Endothelial cell of hepatic sinusoid (primary cell): ENCODE results near the gene SS18L1.

Experiments used
- in situ Hi-C: cut with HindIII; loops from 2 replicates; pipeline ENCODE4 v1.10.0; 2017; ENCODE audit warnings: low sequenced_read_pairs

The SS18L1 gene

DNA sequence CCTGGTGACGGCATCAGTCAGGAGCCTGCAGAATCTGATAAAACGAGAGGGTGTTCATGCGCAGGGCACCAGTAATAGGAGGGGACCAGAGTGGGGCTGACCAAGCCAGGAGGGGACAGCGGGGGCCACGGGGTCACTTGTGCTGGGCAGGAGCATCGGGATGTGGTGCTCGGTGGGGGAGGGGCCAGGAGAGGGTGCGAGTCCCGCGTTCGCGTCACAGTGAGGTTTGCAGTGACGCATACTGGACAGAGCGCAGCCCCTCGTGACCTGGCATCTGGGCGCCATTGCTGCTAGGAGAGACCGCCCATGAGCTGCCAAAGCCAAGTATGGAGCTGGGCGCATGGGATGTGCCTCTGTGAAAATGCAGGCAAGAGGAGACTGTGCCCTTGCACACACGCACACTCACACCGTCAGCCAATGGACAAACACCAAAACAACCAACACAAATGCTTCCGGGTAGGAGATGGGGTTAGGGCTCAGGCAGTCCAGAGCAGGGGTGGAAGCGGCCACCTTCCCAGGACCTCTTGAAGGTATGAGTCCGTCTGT is 25.4 kb downstream of the SS18L1 start:
- in situ Hi-C loops, result no loop called here

DNA sequence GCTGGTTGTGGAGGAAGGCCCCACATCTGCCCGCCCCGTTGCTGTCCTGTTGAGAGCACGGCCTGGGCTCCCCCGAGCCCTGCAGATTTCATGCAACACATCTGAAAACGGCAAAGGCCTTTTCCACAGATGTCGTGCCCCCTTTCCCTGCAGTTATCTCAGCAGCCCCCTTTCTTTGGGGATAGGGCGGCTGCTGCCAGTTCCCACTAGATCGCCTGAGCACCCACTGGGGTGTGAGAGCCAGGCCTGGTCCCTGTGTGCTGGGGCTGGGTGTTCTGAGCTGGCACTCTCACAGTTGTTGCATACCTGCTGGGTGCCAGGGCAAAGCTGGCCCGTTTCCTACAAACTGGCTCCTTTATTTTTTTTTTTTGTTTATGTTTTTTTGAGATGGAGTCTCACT is 27.0 kb downstream of the SS18L1 start:
- in situ Hi-C loops, result no loop called here

DNA sequence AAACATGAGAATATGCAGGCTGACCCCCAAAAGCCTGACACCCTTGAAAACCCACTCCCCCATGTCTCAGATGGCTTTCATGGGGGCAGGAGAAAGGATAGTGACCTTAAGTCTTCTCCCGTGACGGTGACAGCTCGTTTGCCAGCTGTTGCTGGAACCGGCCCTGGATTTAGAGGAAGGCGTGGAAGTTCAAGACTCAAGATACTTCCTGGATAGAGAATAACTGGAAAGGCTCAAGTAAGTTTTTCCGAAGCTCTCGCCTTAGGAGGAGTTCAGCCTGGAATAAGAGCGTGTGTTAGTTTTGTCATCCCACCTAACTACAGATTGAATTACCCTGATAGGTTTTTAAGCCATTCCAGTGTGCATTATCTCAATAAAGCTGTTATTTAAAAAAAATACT is 27.7 kb downstream of the SS18L1 start:
- in situ Hi-C loops, result no loop called here

DNA sequence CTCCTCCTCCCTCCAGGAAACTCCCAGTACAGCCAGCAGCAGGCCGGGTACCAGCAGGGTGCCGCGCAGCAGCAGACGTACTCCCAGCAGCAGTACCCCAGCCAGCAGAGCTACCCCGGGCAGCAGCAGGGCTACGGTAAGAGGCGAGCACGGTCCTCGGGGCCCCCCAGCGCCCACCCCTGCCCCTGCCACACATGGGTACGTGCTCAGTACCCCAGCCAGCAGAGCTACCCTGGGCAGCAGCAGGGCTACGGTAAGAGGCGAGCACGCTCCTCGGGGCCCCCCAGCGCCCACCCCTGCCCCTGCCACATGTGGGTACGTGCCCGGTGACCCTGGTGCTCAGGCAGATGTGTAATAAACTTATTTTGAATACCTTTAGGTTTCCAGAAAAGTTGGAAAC is 29.1 kb downstream of the SS18L1 start:
- in situ Hi-C loops, result no loop called here

DNA sequence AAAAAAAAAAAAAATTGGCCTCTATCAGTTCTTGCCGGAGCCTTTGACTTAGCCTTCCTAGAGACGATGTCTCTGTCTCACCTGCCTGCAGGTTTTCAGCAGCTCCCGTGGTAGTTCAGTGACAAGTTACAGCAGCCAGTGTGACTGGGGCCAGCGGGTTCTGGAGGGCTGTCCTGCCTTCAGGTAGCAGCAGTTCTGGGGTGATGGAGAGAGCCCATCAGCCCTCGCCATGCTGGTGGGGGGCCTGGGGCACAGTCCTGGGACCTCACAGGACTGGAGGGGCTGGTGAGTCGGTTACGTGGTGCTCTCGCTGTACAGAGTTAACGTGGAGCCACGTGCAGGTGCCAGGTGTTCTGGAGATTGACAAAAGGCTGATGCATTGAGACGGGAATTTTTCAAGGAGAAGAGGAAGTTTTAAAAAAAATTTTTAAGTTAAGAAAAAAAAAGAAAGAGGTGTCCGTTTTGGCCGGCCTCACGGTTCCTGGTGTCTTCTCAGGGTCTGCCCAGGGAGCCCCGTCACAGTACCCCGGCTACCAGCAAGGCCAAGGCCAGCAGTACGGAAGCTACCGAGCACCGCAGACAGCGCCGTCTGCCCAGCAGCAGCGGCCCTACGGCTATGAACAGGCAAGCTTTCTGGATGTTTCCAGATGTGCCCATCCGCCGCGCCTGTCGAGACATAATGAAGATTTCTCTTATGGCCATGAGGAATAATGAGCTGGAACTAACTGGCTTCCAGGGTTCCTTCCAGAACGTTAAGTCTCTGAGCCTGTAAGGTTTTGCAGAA is 30.6 kb downstream of the SS18L1 start:
- in situ Hi-C loops, result no loop called here

DNA sequence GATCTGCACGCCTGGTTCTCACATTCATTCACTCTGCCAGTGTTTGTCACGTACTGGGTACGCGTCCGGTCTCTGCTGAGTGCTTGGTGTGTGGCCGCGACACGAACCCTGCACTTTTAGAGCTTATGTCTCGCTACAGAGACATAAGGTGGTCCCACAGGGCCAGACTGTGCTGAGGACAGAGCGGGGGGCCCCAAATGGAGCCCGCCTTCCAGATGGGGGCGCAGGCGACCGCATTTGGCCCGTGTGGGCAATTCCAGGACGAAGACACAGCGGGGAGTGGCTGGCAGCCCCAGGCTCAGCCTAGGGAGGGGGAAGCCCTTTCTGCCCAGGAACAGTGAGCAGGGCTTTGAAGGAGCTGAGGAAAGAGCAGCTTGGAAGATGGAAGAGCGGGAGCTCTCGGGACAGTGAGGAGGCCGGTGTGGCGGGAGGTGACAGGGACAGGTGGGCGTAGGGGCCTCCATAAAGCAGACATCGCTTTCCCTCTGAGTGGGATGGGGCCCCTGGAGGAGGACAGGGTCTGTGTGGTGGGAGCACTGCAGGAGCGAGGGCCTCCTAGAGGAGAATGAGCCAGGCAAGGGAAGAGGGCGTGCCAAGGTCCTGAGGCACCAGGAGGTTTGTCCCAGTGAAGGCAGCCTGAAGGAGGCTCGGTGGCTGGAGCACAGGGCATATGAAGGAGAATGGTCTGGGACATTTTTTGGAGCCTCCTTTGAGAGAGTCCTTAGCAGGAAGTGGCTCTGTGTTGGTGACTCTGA is 31.5 kb downstream of the SS18L1 start:
- in situ Hi-C loops, result no loop called here

DNA sequence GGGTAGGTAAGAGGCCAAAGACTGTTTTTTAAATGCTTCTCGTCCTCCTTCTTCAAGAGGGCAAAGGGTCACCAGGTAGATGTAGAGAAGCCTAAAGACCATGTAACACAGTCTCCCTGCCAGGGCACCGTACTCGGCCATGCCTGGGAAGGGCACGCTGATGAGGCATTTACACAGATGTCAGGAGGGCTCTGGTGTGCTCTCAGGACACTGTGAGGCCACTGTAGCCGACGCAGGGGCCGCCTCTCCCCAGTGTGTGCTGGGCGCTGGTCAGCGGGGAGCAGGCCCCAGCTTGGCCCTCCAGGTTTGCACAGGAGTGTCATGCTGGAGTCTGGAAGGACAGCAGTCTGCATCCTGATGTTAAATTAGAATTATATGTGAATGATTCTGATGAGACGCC is 32.1 kb downstream of the SS18L1 start:
- in situ Hi-C loops, result no loop called here

DNA sequence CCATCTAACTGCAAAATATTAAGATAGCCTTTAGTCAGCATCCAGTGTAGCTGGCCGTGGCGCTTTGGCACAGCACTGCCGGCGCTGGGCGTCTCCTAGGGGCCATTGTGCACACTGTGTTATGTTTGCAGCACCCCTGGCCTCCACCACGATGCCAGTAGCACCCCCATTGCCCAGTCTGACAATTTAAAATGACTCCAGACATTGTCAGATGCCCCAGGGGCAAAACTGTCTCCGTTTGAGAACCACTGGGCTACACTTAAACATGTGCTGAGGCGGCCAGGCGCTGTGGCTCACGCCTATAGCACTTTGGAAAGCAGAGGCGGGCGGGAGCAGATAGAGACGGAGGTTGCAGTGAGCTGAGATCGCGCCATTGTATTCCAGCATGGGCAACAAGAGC is 33.3 kb downstream of the SS18L1 start:
- in situ Hi-C loops, result no loop called here

DNA sequence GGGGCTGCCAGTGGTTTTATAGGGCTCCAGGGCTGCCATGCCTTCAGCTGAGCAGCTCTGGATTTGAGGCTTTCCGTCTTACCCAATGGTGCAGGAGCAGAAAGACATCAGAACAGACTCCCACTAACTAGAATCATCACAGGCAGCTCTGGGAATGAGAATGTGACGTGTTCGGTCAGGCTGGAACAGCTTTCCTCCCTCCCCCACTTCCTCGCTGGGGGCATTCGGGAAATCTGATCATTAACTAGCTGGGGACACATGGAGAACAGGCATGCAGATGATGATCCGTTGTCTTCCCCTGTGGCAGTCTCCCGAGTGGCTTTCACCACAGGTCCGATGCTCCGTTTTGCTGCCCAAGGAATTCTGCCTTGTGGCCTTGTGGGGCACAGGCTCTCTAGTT is 33.7 kb downstream of the SS18L1 start:
- in situ Hi-C loops, result no loop called here

DNA sequence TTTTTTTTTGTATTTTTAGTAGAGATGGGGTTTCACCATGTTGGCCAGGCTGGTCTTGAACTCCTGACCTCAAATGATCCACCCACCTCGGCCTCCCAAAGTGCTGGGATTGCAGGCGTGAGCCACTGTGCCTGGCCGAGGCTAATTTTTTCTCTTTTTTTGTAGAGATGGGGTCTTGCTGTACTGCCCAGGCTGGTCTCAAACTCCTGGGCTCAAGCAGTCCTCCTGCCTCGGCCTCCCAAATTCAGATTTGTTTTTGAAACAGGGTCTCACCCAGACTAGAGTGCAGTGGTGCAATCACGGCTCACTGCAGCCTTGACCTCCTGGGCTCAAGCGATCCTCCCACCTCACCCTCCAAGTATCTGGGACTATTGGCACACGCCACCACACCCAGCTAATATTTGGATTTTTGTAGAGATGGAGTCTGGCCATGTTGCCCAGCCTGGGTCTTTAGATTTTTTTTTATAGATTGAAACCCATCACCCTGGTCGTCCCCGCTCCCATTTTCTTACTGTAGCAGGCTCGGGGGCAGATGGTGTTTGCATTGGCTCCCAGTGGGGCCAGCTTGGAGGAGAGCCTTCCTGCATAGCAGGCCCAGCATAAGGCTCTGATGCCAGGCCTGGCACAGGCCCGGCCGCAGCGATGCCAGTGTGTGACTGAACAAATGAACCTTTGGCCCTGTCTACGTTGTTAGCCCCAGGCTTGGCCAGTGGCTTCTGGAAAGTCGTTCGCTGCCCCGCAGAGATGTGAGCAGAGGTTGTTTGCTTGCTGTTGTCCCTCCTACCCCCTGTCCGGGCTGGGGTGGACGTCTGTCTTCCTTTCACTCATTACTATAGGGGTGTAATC is 35.0 kb downstream of the SS18L1 start:
- in situ Hi-C loops, result no loop called here

DNA sequence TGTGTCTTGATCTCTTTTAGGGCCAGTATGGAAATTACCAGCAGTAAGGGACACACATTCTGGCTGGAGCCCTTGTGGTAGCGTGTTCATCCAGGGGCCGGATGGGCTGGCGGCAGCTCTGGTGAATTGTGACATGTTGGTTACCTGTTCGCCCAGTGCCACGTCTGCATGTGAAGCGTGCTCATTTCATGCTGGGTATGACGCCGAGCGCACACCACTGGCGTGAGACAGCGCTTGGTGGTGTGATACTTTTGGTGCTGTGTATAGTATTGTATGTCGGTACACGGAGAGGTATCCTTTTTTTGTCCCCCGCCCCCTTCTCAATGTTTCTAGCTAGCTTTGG is 35.6 kb downstream of the SS18L1 start:
- in situ Hi-C loops, result no loop called here

DNA sequence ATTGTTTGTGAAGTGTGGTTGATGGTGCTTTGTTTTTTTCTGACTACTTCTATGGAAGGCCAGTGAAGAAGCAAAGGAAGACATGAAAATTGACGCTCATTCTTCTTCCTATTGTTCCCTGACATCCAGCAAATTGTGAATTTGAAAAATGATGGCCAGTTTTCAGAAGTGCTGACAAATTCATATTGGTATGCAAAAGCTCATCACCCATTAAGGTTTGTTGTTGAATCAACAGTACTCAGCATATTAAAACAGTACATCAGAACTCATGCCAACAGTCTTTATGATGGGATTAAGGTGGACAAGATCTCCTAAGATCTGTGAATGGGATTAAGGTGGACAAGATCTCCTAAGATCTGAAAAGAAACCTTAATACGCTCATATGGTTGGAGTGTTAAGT is 38.2 kb downstream of the SS18L1 start:
- in situ Hi-C loops, result no loop called here

DNA sequence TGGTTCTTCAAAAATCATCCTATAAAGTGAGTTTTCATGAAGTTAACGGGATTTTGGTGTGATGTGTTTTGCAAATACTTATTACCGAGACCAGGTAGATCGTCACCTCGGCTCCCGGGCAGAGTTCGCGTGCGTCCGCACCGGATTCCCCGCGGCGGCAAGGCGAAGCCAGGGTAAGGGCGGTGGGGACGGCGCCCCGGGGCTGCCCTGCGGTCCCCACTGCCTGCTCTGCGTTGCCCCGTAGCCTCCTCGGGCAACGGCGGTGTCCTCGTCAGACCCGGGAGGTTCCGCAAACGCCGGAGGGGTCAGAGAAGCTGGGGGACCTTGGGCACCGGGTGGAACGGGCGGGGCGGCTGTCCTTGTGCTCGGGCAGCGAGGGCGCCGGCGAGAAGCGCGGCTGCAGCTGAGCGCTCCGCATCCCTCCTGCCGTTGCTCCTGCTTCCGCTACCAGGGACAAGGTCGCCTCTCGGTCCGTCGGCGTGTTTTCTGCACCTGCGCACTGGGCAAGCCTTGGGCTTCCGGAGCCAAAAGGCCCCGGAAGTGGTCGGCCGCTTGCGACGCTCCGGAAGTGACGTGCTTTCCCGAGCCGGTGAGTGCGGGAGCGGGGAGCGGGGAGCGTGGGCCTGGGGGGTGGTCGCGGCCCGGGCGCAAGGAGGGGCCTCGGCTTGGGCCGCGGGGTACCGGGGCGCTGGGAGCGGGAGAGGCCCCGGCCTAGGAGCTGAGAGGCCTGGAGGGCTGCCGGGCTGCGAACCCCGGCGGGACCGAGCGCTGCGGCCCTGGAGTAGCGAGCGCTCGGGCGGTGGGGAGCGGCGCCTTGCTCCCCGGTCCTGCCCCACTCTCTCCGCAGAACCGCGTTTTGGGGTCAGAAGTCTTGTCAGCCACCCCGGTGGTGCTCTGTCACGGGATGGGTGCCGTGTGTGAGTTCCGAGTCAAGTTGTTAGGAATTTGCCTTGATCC is 39.2 kb downstream of the SS18L1 start, which contains the start of gene MTG2:
MTG2 (plus strand) TSS at position 560 of the 957 bp plus-strand sequence. CDS start 10,393 bp downstream, outside the sequence.
- in situ Hi-C loops, result no loop called here

DNA sequence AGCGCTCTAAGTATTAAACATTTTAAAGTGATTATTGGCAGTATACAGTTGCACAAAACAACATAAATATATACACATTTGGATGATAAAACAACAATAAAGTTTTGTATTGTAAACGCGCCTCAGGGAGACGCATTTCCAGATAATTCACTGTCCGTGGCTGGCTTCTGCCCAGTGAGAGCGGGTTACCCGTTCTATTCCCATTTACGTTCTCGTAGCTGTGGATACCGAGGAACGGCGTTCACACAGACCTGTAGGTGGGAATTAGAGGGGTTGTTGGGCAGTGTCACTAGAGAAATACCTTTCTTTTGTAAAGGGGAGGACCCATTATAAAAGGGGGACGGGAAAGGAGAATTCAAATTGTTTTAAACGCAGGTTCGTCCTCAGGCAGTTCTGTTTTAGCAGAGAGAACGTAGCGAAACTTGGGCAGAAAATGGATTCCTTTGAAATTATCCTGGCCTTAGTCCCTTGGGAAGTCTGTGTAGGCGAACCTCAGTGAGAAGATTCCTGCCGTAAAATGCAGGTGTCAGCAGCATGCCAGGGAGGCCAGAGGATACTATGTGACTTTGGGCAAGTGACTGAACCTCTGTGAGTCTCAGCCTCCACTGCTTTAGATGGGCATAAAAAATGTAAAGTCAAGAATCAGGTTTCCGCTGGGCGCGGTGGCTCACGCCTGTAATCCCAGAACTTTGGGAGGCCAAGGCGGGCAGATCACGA is 40.0 kb downstream of the SS18L1 start:
- in situ Hi-C loops, result no loop called here

DNA sequence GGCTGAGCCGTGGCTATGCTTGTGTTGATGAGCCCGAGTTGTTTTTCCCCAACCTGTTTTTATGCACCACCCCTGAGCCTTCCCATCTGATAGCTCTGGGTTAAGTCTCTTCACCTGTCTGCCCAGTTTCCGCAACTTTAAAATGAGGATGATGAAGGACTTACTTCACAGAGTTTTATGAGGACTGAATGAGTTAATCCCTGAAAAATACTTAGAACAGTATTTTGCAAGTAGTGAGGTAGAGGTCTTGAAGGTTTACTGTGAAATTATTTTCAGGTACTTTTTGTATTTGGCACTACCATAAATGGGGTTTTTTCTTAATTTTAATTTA is 42.5 kb downstream of the SS18L1 start:
- in situ Hi-C loops, result loop anchor here (5.0 kb wide), 1 partner anchor 144 kb away; no protein-coding TSS in a partner anchor

DNA sequence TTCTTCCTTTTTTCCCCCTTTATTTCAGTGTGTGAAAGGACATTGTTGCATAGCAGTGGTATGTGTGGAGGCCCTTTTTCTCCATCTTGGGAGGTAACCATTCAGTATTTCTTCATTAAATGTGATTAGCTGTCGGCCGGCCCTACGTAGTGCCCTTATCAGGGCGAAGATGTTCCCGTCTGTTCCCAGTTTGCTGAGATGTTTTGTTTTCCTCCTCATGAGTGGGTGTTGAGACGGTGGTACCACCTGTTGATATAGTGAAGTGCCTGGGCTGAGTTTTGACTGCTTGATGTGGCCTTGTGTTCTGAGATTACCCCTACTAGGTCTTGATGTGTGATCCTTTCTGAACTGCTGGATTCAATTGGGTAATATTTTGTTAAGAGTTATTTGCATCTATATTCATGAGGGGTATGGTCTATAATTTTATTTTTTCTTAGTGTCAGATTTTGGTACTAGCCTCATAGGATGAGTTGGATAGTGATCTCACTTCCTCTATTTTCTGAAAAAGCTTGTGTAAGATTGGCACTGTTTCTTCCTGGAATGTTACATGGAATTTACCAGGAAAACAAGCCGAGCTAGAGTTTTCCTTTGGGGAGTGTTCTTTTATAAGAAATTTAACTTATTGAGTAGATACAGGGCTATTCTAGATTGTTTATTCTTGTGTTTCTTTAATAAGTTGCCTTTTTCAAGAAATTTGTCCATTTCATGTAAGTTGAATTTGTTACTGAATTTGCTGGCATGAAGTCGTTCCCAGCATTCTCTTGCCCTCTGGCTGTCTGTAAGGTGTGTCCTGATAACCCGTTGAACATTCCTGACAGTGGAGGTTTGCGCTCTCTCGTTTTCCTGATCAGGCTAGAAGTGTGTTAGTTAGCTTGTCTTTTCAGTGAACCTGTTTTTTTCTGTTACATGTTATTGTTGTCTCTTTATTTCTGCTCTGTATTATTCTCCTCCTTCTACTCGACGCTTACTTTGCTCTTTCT is 43.6 kb downstream of the SS18L1 start:
- in situ Hi-C loops, result loop anchor here (5.0 kb wide), 1 partner anchor 145 kb away; no protein-coding TSS in a partner anchor

DNA sequence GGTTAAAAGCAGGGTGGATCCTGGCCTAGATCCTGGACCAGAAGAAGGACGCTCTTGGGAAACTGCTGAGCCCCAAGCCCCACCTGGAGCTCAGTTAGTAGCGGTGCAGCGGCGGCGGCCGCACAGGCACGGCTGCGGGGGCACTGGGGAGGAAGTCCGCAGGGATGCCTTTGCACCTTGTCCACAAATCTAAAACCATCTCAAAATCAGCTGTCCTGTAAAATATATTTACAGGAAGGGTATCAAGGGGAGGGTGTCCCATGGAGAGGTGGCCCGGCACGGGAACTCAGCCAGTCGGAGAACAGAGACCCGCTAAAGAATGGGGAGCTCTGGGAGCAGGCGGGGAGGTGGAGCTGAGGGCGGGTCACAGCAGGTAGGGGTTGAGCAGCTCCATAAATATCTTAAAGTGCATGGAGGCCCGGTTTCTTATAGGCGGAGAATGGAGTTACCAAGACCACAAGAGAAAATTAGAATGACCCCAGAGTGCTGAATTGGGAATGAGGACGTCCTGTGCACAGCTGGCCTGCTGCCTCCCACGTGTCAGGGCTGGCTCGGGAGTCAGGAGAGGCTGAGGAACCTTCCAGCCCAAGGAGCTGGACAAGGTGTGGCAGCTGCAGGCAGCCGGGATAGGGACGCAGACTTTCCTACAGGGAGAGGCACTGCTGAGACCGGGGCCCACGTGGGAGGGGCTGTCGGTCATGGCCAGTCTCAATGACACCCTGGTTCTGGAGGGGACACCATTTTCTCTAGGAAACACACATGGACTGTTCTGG is 47.3 kb downstream of the SS18L1 start:
- in situ Hi-C loops, result no loop called here
